22Rv1 (cell line): ENCODE measurements around the gene ALG14.
"Not testable (repeated sequence)": the region's sequence is repeated elsewhere in the genome, so short reads cannot be mapped to it uniquely, and the experiment has no call there.

Experiments
- ZFX ChIP-seq: fragments of 450-650 bp; IDR thresholded peaks from 2 replicates; pipeline ENCODE4 v1.6.1; 2017; ENCODE audit warnings: antibody characterized with exemption, borderline replicate concordance
- TF ChIP-seq, protein P1 (sequence below): fragments of 450-650 bp; IDR thresholded peaks from 2 replicates; pipeline ENCODE4 v1.5.1; 2017; ENCODE audit warnings: mild to moderate bottlenecking

DNA sequence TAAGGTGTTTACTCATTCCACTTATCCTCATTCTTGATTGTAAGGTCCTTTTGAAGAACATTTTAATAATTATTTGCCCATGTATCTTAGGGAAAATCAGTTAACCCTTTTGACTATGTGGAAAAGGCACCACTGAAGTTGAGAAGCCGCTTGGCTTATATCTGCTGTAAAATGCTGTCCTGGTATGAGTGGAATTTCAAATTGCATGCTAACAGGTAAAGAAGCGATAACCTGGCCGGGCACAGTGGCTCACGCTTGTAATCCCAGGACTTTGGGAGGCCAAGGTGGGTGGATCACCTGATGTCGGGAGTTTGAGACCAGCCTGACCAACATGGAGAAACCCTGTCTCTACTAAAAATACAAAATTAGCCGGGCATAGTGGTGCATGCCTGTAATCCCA is 53.3 kb downstream of the ALG14 start:
- TF ChIP-seq, protein P1, sequence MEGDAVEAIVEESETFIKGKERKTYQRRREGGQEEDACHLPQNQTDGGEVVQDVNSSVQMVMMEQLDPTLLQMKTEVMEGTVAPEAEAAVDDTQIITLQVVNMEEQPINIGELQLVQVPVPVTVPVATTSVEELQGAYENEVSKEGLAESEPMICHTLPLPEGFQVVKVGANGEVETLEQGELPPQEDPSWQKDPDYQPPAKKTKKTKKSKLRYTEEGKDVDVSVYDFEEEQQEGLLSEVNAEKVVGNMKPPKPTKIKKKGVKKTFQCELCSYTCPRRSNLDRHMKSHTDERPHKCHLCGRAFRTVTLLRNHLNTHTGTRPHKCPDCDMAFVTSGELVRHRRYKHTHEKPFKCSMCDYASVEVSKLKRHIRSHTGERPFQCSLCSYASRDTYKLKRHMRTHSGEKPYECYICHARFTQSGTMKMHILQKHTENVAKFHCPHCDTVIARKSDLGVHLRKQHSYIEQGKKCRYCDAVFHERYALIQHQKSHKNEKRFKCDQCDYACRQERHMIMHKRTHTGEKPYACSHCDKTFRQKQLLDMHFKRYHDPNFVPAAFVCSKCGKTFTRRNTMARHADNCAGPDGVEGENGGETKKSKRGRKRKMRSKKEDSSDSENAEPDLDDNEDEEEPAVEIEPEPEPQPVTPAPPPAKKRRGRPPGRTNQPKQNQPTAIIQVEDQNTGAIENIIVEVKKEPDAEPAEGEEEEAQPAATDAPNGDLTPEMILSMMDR: not testable (repeated sequence)
- not testable (repeated sequence) for TF ChIP-seq ZFX
